IPS DF 4.7 (cell line): ENCODE data around the gene TLE4.
"Not testable (repeated sequence)": the region's sequence is repeated elsewhere in the genome, so short reads cannot be mapped to it uniquely, and the experiment has no call there.

Experiments used
- DNase-seq: peaks from one replicate; pipeline ENCODE4 v3.0.0-alpha.2; 2013; ENCODE audit warnings: low spot score; ENCODE audit errors: extremely low read depth

Gene TLE4

DNA sequence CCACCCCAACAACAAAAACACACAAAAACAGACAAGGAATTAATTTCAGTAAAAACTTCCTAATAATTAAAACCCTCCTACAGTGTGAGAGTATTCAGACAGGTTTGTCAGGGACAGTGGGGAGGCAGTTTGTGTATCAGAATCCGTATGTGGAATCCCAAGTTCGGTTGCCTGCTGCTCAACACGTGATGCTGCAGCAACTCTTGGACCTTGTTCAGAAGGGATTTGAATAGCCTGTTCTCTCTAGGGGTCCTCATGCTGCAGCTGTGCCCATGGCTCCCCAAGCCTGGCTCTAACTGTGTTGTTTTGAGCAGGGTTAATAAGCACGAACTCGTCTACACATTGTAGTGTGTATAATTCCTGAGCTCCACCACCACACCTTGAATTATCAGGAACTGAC is 28.7 kb downstream of the TLE4 start:
- no peak for DNase-seq

DNA sequence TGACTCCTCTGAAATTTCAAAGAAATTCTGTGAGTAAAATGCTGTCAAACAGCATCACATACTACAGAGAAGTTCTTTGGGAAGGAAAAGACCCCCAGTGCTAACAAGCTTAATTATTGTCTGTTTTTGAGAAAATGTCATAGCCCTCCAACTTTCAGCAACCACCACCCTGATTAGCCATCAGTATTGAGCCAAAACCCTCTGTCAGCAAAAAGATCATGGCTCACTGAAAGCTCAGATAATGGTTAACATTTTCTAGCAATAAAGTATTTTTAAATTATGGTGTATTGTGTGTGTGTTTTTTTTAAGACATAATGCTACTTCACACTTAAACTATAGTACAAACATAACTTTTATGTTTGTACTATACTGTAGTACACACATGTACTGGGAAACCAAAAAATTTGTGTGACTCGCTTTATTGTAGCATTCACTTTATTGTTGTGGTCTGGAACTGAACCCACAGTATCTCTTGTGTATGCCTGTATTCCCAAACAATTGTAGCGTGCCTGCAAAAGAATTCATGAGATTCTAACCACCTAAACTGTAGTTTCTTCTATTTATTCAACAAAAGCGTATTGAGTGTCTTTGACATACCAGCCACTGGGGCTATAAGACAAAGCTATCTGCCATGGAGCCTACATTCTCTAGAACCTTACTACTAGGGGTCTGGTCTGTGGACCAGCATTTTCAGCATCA is 31.6 kb downstream of the TLE4 start:
- DNase-seq: no peak

DNA sequence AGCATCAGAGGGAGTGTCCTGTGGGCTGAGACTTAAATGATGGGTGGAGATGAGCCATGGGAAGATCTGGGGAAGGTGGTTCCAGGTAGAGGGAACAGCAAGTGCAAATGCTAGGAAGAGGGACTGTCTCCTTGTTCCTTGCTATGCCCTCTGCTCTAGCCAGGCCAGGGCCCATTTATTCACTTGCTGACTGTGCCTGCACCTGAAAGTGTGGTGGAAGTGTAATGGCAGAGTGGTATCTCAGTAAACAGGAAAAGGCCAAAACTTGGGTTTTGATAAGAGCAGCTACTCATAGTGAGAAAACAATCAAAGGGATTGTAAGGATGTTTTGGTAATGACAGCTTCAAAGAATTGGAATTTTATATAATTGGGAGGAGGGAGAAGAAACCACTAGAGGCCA is 32.4 kb downstream of the TLE4 start:
- no peak for DNase-seq

DNA sequence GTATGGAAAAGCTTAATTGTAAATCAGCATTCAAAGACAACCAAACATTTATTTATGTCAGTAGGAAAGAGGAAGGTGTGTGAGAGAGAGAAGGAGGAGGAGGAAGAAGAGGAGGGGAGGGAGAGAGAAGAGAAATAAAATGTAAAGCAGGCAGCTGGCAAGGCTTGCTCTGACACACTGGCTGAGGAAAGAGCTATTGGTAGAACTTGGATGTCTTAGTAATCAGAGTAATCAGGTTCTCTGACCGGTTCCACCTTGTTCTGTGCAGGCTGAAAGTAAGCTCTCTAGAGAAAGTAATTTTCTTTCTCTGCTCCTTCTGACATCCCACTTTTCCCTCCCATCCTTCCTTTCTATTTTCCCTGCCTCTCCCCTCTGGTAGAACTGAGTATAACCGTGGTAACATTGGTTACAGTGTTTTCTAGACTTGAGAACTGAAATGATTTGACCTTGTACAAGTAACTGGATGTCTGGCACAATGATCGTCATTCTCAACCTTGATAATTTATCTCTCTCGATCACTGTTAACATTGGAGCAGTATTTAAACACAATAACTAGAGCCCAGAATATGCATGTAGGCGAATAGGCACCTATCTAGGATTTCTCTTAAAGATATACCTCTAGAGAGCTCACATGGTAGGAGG is 33.3 kb downstream of the TLE4 start:
- no peak for DNase-seq

DNA sequence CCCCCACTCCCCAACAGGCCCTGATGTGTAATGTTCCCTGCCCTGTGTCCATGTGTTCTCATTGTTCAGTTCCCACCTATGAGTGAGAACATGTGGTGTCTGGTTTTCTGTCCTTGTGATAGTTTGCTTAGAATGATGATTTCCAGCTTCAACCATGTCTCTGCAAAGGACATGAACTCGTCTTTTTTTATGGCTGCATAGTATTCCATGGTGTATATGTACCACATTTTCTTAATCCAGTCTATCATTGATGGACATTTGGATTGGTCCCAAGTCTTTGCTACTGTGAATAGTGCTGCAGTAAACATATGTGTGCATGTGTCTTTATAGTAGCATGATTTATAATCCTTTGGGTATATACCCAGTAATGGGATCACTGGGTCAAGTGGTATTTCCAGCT is 34.8 kb downstream of the TLE4 start:
- DNase-seq: not testable (repeated sequence)

DNA sequence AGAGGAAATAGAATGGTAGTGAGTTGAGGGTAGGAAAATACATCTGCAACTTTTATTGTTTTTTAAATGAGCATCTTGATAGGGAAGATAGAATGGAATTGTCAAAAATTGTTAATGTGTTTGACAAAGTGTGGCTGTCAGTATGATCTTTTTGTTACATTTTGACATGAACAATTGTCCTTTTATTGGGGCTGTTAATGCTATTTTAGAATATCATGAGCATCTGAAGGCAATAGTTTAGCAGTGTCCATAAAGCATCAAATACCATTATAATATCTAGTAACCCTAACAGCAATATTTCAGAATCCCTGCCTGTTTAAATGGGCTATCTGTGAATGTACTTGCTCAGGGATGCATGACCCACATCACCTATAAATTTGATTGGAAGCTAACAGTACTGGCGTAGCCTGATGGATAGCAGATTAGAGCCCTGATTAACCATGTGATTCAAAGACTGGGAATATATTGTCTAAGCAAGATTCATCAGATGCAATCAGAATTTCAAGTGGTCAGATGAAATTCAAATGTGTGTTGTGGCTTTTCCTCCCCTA is 37.8 kb downstream of the TLE4 start:
- no peak for DNase-seq

DNA sequence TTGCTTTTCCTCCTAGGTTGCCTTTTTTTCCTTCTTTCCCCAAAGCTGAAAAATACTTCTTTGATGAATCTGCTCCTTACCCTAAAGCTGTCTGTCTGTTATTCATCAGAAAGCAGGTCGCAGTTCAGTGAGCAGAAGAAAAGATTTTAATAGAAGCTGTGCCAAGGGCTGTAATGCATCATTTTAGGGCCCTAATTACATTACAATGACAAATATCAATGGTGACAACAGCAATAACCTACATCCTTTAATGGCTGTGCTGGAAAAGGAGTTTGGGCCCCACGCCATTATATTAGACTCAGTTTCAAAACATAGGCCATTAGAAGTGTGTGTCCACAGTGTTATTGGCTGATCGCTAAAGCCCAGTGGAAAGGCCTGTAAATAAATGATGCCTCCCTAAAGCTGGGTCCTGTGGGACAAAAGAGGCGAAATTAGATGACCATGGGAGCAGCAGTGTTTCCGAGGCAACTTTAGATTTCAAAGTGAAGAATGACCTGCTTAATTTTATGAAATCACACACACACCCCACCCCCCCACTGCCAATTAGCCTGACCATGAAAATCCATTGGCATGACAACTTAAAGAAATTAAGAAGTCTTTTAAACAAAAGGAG is 38.4 kb downstream of the TLE4 start:
- no peak for DNase-seq

DNA sequence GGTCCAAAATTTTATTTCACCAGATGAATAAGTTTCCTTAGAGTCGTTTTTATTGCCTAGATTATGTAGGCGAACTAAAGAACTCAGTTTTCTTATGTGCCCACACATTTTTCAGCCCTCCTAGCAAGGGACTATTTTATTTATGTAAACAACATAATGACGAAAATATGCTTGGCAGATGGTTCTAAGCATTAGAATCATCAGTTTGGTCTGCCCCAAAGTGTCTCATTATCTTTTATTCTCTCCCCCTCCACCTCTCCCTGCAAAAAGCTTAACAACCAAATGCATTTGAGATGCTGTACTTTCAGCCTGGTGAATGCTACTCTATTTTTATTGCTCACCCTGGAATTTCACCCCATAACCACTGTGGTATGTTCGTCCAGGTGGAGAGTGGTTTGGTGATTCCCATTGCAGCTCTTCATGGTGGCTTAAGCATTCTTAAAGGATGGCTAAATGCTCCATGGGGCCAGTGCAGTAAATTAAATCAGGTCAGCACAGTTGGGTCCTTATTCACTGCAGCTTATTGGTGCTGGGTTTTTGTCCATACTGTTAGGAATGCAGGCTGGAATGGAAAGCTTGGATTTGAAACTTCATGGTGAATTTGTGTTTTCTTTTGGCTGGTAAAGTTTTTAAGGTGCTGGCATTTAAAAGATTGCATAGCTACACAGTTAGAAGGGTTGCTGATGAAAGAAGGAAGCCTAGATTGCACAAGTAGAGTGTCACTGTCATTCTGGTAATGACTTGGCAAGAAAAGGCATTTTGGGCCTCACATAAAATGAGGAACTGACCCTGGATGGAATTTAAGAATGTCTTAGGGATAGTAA is 39.2 kb downstream of the TLE4 start:
- no peak for DNase-seq

DNA sequence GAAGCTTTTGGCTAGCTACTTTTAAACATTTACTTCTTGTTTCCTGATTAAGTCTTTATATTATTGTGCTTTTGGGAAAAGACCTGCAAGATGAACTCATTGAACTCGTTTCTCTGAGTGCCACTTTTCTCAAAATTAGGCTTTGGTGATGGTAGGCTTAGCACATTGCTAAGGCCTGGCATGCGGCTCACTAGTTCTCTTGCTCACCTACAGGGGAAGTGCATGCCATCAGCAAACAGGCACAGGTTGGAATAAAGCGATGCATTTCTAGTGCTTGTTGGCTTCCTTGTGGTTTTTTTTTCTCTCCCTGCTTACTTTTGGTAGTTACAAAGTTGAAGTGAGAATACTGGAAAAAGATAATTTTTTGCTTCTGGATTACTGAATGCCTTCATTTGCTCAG is 41.4 kb downstream of the TLE4 start:
- no peak for DNase-seq

DNA sequence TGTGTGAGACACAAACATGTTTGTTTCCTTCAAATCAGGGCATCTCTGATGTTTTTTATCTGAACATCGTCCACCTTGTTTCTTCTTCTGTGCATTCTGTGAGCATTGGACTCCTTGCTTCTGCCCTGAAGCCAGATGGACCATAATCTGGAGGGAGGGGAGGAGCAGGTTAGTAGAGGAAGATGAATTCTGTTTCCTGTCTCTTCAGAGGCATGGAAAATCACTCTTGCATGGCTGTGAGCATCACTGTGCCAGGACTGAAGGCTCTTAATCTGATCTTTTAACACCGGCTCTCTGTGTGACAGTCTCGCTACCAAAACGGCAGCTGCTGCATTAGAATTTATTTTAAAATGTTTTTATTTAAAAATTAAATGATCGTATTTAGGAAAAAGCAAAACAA is 43.3 kb downstream of the TLE4 start:
- DNase-seq: no peak

DNA sequence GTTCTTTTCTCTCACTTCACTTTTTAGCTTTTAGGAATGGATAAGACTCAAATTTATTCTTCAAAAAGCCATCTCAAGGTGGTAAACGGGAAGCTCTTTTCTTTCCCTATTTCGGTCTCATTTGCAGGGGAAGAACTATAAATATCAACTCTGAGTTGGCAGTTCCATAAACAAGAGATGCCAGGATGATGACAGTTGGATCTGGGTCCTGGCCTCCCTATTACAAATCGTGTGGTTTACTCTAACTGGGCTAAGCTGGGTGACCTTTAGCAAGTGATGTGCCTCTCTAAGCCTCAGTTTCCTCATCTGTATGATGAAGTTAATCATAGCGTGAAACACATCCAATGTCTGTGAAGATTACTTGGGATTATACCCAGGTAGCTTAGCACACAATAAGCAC is 44.2 kb downstream of the TLE4 start:
- DNase-seq: no peak

DNA sequence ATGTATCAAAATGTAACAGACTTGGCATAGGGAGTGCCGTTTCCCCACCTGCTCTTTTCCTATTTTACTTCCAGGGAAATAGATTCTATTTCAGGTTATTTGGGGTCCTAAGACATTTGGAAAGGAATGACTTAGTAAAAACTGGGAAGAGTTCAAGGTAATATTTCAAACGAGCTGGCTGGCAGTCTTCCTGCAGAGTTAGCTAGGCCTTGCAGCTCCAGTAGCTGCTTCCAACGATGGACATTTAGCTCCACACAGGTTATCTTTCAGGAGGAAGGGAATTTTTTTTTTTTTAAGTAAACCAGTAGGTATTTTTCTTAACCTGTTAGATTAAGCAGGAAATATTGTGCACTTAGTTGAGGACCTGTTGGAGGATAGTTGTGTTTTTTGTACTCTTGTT is 45.2 kb downstream of the TLE4 start:
- no peak for DNase-seq

DNA sequence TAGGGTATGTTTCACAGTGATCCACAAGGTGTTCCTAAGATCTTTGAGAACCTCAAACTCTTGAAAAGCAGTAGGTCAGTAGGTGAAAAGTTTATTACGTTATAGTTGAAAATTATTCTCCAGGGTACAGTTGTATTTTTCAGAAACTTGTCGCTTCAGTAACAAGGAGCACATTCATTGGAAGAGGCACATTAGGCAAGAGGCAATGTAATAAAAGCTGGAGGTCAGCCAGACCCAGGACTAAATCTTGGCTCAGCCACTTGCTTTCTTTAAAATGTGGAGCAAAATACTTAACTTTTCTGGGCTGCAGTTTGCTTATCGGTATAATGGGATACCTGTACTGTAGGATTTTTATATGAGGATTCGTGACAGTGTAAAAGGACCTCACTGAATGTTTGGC is 45.6 kb downstream of the TLE4 start:
- DNase-seq: no peak

DNA sequence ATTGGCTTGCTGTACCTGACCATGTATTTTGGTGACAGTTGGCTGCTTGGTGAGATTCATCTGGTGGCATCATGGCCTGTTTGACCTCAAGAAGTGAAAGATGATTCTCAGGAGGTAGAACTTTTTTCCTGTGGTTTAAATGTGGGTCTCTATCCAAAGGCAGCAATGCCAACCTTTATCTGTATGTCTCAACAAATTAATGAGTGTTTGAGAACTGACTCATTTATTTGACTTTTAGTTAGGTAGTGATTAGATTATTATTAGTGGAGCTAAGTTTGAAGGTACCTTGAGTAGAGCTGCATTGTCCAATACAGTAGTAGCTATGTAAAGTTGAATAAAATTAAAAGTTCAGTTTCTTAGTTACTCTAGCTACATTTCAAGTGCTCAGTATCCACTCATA is 48.2 kb downstream of the TLE4 start:
- DNase-seq: no peak

DNA sequence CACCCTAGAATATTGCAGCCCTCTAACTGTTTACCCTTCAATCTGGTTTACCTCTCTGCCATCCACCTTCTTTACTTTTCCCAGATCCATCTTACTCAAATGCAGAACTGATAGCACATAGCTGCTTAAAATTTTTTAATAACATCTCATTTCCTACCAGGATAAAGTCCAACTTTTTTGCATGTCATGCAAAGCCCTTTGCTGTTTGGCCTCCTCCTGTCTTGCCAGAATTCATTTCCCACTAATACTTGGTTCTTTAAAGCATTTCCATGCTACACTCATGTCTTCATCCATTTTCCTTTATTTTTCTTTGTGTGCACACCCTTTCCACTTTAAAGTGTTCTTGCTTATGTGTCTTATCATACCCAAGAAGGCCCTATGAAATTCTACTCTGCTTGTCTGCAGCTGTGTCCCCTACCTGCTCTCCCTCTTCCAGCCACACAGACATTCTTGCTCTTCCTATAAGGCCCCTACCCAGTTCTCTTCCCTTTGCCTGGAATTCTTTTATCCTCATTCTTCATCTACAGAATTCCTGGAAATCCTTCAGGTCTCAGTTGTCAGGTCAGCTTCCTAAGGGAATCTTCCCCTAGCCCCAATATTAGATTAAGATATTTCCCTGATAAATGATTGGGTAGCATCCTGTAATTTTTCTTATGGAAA is 50.3 kb downstream of the TLE4 start:
- DNase-seq: no peak

DNA sequence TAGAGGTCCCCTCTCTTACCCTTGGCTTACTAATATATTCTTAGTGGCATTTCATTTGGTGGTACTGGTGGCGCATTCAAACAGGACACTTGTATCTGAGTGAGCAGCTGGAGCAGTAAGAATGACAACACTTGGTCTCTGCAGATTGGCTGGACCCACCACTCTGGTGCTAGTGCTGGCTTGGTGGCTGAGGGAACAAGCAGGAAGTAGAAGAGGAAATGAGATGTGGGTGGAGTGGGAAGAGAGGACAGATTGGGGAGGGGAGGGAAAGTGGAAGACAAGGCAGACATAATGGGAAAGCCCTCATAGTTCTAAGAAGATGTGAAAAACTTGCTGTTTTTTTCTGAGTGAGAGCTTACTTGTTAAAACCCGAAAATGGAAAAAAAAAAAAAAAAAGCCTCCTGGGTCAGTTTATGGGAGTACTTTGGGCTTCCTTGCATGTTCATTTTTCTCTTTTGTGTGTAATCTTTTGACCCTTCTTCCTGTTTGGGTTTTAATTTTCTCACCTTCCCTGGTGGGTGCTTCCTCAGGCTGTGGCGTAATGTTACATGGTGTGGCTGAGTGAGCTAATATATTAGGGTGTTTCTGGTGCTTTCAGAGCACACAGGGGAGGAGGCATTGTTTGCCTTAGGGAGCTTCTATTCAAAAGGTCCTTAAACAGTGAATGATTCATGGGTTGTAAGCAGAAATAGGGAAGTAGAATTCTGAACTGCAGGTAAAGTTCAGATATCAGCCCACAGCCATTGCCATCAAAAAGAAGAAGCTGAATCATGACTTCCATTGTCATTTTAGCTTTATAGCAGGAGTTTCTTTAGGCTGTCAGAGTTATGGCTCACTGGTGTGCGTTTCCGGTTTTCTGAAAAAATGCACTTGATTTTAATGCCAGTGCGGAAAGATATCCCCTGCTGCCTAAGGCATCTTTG is 52.3 kb downstream of the TLE4 start:
- DNase-seq: no peak

DNA sequence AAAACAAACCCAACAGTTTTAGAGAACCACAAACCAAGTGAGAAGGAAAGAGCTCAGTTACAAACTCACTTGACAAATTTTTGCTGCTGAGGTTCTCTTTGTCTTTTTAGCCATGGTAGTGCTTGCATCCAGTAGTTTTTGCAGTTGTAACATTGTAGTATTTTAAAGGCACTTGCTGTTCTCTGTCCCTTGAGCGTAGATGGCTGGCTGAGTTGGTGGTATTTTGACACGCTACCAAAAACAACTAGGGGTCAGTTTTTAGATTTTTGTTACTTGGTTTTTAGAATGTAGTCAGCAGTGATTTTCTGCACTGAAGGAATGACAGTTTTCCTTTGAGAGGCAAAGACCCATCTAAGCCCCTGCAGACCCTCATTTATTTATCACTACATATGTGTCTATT is 58.0 kb downstream of the TLE4 start:
- no peak for DNase-seq

DNA sequence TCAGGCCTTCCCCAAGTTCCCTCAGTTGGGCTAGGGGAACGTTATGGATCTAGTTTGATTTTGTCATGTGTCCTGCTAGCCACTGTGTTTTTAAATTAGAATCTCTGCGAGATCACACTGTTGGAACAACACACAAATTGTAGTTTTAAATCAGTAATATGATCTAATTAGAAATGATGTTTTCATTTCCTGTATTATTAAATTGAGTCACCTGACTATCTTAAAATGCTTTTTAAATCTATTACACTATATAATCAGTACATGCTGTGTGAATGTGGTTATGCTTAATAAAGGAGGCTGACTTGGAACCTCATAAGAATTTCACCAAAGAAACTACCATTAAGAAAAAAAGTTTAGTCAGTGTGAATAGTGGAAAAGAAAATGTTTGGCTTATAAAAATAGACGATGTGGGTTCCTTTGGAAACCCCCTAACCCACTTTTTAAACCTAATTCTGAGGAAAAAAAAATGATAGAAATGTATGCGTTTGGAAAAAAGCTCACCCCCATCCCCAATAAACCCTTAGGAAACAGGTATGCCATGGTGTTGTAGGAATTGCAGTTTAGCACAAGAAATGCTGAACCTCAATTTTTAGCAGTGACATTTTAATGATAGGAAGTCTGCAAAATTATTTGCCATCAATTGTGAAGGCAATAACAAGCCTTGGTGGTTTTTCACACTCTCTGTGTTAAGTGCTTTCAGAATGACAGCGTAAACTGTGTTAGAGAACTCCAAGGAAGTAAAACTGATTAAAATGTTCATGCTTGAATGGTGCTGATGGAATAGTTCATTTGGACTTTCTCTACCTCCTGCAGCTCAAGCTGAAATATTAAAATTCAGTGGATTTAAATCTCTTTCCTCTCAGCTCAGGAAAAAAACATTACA is 59.0 kb downstream of the TLE4 start:
- no peak for DNase-seq

DNA sequence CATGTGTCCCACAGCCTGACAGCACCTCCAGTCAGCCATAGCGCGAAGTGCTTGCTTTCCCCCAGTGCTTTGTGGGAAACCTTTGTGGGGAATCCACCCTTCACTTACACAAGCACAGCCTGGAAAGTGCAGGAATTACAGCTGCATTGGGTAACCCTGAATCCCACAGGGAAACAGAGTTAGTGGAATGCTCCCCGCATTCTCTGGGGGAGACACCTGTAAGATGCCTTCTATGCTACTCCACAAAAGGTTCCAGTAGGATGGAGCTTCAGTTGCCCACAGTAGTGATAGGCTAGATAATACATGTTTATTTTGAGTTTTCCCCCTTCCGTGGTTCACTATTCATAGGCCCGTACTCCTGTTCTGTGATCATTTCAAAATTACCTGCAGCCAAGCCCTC is 60.3 kb downstream of the TLE4 start:
- no peak for DNase-seq
